ENCODE results near the gene SSMEM1. TPM values are rescaled to one million over a fixed set of nuclear protein-coding genes. Genes with fewer than 3 reads are reported as not detected.
"Not testable (repeated sequence)": the region's sequence is repeated elsewhere in the genome, so short reads cannot be mapped to it uniquely, and the experiment has no call there.

Gene SSMEM1
- polyA plus RNA-seq, 1 experiment, result 0.06 TPM

GRCh38 chr7:130232209-130232608 lies 24.5 kb downstream of the SSMEM1 start:
- Histone ChIP-seq H3K27me3 (ENCODE audit: control insufficient read depth, insufficient read depth, low read length) (no peaks in the 10 kb centered on the region), H3K36me3 (ENCODE audit: control insufficient read depth, insufficient read depth, low read length) (no peaks in the 10 kb centered on the region), H3K4me3 (ENCODE audit: low read depth, low read length) (no peak overlapping the region)
- CTCF ChIA-PET, result interaction anchor here (1.4 kb wide), 1 partner anchor 8 kb away, joined by 3 read pairs; no protein-coding TSS in a partner anchor
- DNase-seq (ENCODE audit: low read depth), result no peak
- TF ChIP-seq CTCF (IDR thresholded peaks at IDR 0.05; ENCODE audit: insufficient read depth, low read depth, low read length), result no peak
- POLR2A ChIA-PET, result no interaction called here

GRCh38 chr7:130234078-130234477 lies 26.4 kb downstream of the SSMEM1 start:
- no peak for DNase-seq (ENCODE audit: low read depth)
- CTCF ChIA-PET, result no interaction called here
- no peaks in the 10 kb centered on the region for H3K27me3 ChIP-seq (ENCODE audit: control insufficient read depth, insufficient read depth, low read length)
- POLR2A ChIA-PET, result no interaction called here
- no peaks in the 10 kb centered on the region for H3K36me3 ChIP-seq (ENCODE audit: control insufficient read depth, insufficient read depth, low read length)
- H3K4me3 ChIP-seq (ENCODE audit: low read depth, low read length), result no peak overlapping the region
- no peak for TF ChIP-seq CTCF (IDR thresholded peaks at IDR 0.05; ENCODE audit: insufficient read depth, low read depth, low read length)

GRCh38 chr7:130236361-130236760 lies 28.7 kb downstream of the SSMEM1 start:
- H3K4me3 ChIP-seq (ENCODE audit: low read depth, low read length); H3K27me3 ChIP-seq (ENCODE audit: control insufficient read depth, insufficient read depth, low read length); H3K36me3 ChIP-seq (ENCODE audit: control insufficient read depth, insufficient read depth, low read length); POLR2A ChIA-PET; DNase-seq (ENCODE audit: low read depth): not testable (repeated sequence)
- CTCF ChIA-PET, result interaction anchor here (0.7 to 1.8 kb wide), 2 partner anchors 165 to 486 kb away, joined by 3 to 5 read pairs; no protein-coding TSS in a partner anchor

- Histone ChIP-seq H3K4me3 (ENCODE audit: low read depth, low read length) (no peak overlapping the region), H3K36me3 (ENCODE audit: control insufficient read depth, insufficient read depth, low read length) (no peaks in the 10 kb centered on the region), H3K27me3 (ENCODE audit: control insufficient read depth, insufficient read depth, low read length) (no peaks in the 10 kb centered on the region)
- ChIA-PET CTCF (interaction anchor here (0.6 to 1.9 kb wide), 5 partner anchors 8 to 481 kb away, joined by 3 to 7 read pairs (median 3); no protein-coding TSS in a partner anchor), POLR2A (no interaction called here)
- no peak for DNase-seq (ENCODE audit: low read depth)
- no peak for TF ChIP-seq CTCF (IDR thresholded peaks at IDR 0.05; ENCODE audit: insufficient read depth, low read depth, low read length)
These were observed 32.6 kb downstream of the SSMEM1 start for GRCh38 chr7:130240240-130240639.

GRCh38 chr7:130242198-130243014 lies 34.7 kb downstream of the SSMEM1 start:
- POLR2A ChIA-PET, result no interaction called here

GRCh38 chr7:130243486-130243885 lies 35.8 kb downstream of the SSMEM1 start:
- H3K36me3 ChIP-seq (ENCODE audit: control insufficient read depth, insufficient read depth, low read length); H3K27me3 ChIP-seq (ENCODE audit: control insufficient read depth, insufficient read depth, low read length); POLR2A ChIA-PET; DNase-seq (ENCODE audit: low read depth); H3K4me3 ChIP-seq (ENCODE audit: low read depth, low read length): not testable (repeated sequence)
- CTCF ChIA-PET, result interaction anchor here (0.7 to 1.8 kb wide), 5 partner anchors 16 to 581 kb away, joined by 3 to 7 read pairs (median 4); no protein-coding TSS in a partner anchor

More at GRCh38 chr7:130242198-130243014, 34.7 kb downstream of the SSMEM1 start:
- CTCF ChIA-PET, result interaction anchor here (0.6 to 1.9 kb wide), 11 partner anchors 9 to 582 kb away, joined by 3 to 7 read pairs (median 3); no protein-coding TSS in a partner anchor
- no peak for DNase-seq (ENCODE audit: low read depth)
- Histone ChIP-seq H3K36me3 (ENCODE audit: control insufficient read depth, insufficient read depth, low read length) (no peaks in the 10 kb centered on the region), H3K4me3 (ENCODE audit: low read depth, low read length) (no peak overlapping the region), H3K27me3 (ENCODE audit: control insufficient read depth, insufficient read depth, low read length) (no peaks in the 10 kb centered on the region)
- peak; percentile 89 for TF ChIP-seq CTCF (IDR thresholded peaks at IDR 0.05; ENCODE audit: insufficient read depth, low read depth, low read length)

- H3K36me3 ChIP-seq (ENCODE audit: control insufficient read depth, insufficient read depth, low read length); H3K4me3 ChIP-seq (ENCODE audit: low read depth, low read length); POLR2A ChIA-PET; H3K27me3 ChIP-seq (ENCODE audit: control insufficient read depth, insufficient read depth, low read length); DNase-seq (ENCODE audit: low read depth); CTCF ChIA-PET: not testable (repeated sequence)
These were observed 38.8 kb downstream of the SSMEM1 start for GRCh38 chr7:130246491-130246890.

GRCh38 chr7:130248842-130249241 lies 41.2 kb downstream of the SSMEM1 start:
- POLR2A ChIA-PET, CTCF ChIA-PET: not testable (repeated sequence)

GRCh38 chr7:130249626-130250025 lies 42.0 kb downstream of the SSMEM1 start:
- CTCF ChIA-PET; H3K36me3 ChIP-seq (ENCODE audit: control insufficient read depth, insufficient read depth, low read length); POLR2A ChIA-PET; H3K4me3 ChIP-seq (ENCODE audit: low read depth, low read length); DNase-seq (ENCODE audit: low read depth); H3K27me3 ChIP-seq (ENCODE audit: control insufficient read depth, insufficient read depth, low read length): not testable (repeated sequence)

More at GRCh38 chr7:130248842-130249241, 41.2 kb downstream of the SSMEM1 start:
- H3K4me3 ChIP-seq (ENCODE audit: low read depth, low read length); H3K36me3 ChIP-seq (ENCODE audit: control insufficient read depth, insufficient read depth, low read length); H3K27me3 ChIP-seq (ENCODE audit: control insufficient read depth, insufficient read depth, low read length); DNase-seq (ENCODE audit: low read depth): not testable (repeated sequence)

Measured in BJ (cell line).